SK-N-SH (cell line): ENCODE results near the gene SLC22A6.

Source experiments
- CTCF ChIP-seq: fragments of 200-600 bp; sonication (generic); IDR thresholded peaks from 2 replicates; pipeline ENCODE4 v1.6.1; 2017; ENCODE audit warnings: antibody characterized with exemption, mild to moderate bottlenecking, moderate library complexity
- EZH2phosphoT487 ChIP-seq: fragments of 200-600 bp; sonication (generic); IDR thresholded peaks from 2 replicates; pipeline ENCODE4 v1.6.1; 2017; ENCODE audit warnings: low read depth, mixed run types, mild to moderate bottlenecking, antibody characterized with exemption, moderate library complexity, borderline replicate concordance
- FOXM1 ChIP-seq: IDR thresholded peaks from 2 replicates; pipeline ENCODE4 v1.4.0; 2012; ENCODE audit warnings: low read depth, mild to moderate bottlenecking
- JUND ChIP-seq: IDR thresholded peaks from 2 replicates; pipeline ENCODE4 v1.4.0; 2012
- NRF1 ChIP-seq: IDR thresholded peaks from 2 replicates; pipeline ENCODE4 v1.6.1; 2012; ENCODE audit warnings: low read depth, mild to moderate bottlenecking, low read length
- POLR2AphosphoS5 ChIP-seq: IDR thresholded peaks from 2 replicates; pipeline ENCODE4 v1.6.1; 2012; ENCODE audit warnings: low read depth, low read length
- SIN3A ChIP-seq: IDR thresholded peaks from 2 replicates; pipeline ENCODE4 v1.6.1; 2012; ENCODE audit warnings: low read depth, mild to moderate bottlenecking, low read length, moderate library complexity, borderline replicate concordance
- TAF1 ChIP-seq: IDR thresholded peaks from 2 replicates; pipeline ENCODE4 v1.6.1; 2012; ENCODE audit warnings: low read depth, mild to moderate bottlenecking, low read length, moderate library complexity, borderline replicate concordance

DNA sequence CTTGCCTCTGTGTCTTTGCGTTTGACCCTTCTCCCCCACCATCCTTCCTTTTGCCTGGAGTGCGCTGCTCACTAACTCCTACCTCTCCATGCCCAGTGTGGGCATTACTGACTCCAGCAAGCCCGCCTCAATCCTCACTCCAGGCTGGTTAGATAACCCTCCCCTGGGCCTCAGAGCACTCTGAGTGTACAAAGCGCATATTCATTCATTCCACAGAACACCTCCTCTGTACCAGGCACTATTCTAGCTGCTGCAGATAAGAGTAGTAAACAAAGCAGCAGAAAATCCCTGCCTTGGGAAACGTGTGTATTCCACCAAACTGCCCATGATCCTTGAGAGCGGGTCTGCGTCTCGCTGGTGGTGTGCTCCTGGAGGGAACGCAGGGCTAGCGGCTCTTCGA is 27.7 kb upstream of the SLC22A6 start:
- TF ChIP-seq CTCF, result no peak
- no peak for TF ChIP-seq JUND
- no peak for TF ChIP-seq TAF1
- TF ChIP-seq POLR2AphosphoS5, result no peak
- TF ChIP-seq SIN3A, result no peak
- no peak for TF ChIP-seq FOXM1
- TF ChIP-seq NRF1, result no peak
- no peak for TF ChIP-seq EZH2phosphoT487
